Measurements from ENCODE around the gene OBP2A.

GRCh38 chr9:135586601-135587109 is 40.7 kb downstream of the OBP2A start:
- TF ChIP-seq POLR2AphosphoS5 (IDR thresholded peaks at IDR 0.05; ENCODE audit: low read depth, low read length) (no peak), TAF1 (IDR thresholded peaks at IDR 0.05; ENCODE audit: borderline replicate concordance, insufficient read depth, low read length) (no peak), REST (IDR thresholded peaks at IDR 0.05; ENCODE audit: insufficient read depth in 1 of 2, low read depth in 2 of 2, low read length in 2 of 2) (no peak)

Measured in PFSK-1 (cell line).